ENCODE data around the gene OR6J1.

GRCh38 chr14:22691171-22691570 lies 47.0 kb upstream of the OR6J1 start:
- TF ChIP-seq POLR2A (IDR thresholded peaks at IDR 0.05) = no peak
- no peak for TF ChIP-seq CTCF (IDR thresholded peaks at IDR 0.05)

Measured in thyroid gland (tissue), 4 donors.